Measurements from ENCODE around the gene FBXW12. TPM values are rescaled to one million over a fixed set of nuclear protein-coding genes. Genes with fewer than 3 reads are reported as not detected.
"Not testable (repeated sequence)": the region's sequence is repeated elsewhere in the genome, so short reads cannot be mapped to it uniquely, and the experiment has no call there.

The FBXW12 gene
- not detected in 2 replicates for total RNA-seq

- ATAC-seq (ENCODE audit: low read depth), result no peak
- Mint-ChIP-seq H3K4me1 (no peaks in the 10 kb centered on the region), H3K27me3 (no peaks in the 10 kb centered on the region), H3K36me3 (ENCODE audit: low read depth) (no peaks in the 10 kb centered on the region), H3K9me3 (no peaks in the 10 kb centered on the region), H3K27ac (no peak within 1 kb of the TSS), H3K4me3 (no peak within 1 kb of the TSS)
- no peak for DNase-seq
- intact Hi-C loops (cut with micrococcal nuclease), result no loop called here
- CTCF ChIA-PET, result no interaction called here
- POLR2A ChIA-PET, result no interaction called here
- no peak for TF ChIP-seq CTCF (IDR thresholded peaks at IDR 0.05)
Observed at GRCh38 chr3:48371651-48372376, at the start of gene FBXW12. Gene FBXW12, plus strand, starts transcription at chr3:48372219. Its CDS starts 549 bp downstream, at chr3:48372768.

- H3K9me3 Mint-ChIP-seq; H3K27ac Mint-ChIP-seq; DNase-seq; H3K4me3 Mint-ChIP-seq; CTCF ChIA-PET; intact Hi-C loops (cut with micrococcal nuclease); ATAC-seq (ENCODE audit: low read depth); H3K4me1 Mint-ChIP-seq; H3K36me3 Mint-ChIP-seq (ENCODE audit: low read depth): not testable (repeated sequence)
- POLR2A ChIA-PET, result interaction anchor here (0.6 kb wide), 1 partner anchor 31 kb away, joined by 3 read pairs; no protein-coding TSS in a partner anchor
- peaks cover 21% of the 10 kb centered on the region for H3K27me3 Mint-ChIP-seq
Observed at GRCh38 chr3:48331706-48332435, 40.1 kb upstream of the FBXW12 start.

- DNase-seq; CTCF ChIA-PET; POLR2A ChIA-PET; intact Hi-C loops (cut with micrococcal nuclease); H3K4me3 Mint-ChIP-seq; H3K4me1 Mint-ChIP-seq; H3K36me3 Mint-ChIP-seq (ENCODE audit: low read depth); H3K9me3 Mint-ChIP-seq; H3K27ac Mint-ChIP-seq; ATAC-seq (ENCODE audit: low read depth): not testable (repeated sequence)
- peaks cover 25% of the 10 kb centered on the region for H3K27me3 Mint-ChIP-seq
Observed at GRCh38 chr3:48333346-48334245, 38.4 kb upstream of the FBXW12 start, which contains the start of gene SPINK8. Gene SPINK8, minus strand, starts transcription at chr3:48333661. Its CDS starts 5,320 bp downstream, at chr3:48328341.

GRCh38 chr3:48334605-48335004, 37.4 kb upstream of the FBXW12 start:
- CTCF ChIA-PET, result no interaction called here
- Mint-ChIP-seq H3K27ac (no peak overlapping the region), H3K27me3 (peaks cover 25% of the 10 kb centered on the region), H3K4me1 (no peaks in the 10 kb centered on the region), H3K4me3 (no peak overlapping the region), H3K9me3 (no peaks in the 10 kb centered on the region), H3K36me3 (ENCODE audit: low read depth) (no peaks in the 10 kb centered on the region)
- POLR2A ChIA-PET, result no interaction called here
- intact Hi-C loops (cut with micrococcal nuclease), result no loop called here
- ATAC-seq (ENCODE audit: low read depth) (no peak), DNase-seq (no peak)
- TF ChIP-seq CTCF (IDR thresholded peaks at IDR 0.05), result no peak

GRCh38 chr3:48335286-48335685, 36.7 kb upstream of the FBXW12 start:
- intact Hi-C loops (cut with micrococcal nuclease); POLR2A ChIA-PET: not testable (repeated sequence)
- CTCF ChIA-PET, result interaction anchor here (0.7 kb wide), 1 partner anchor 62 kb away, joined by 3 read pairs; no protein-coding TSS in a partner anchor

GRCh38 chr3:48337536-48337935, 34.5 kb upstream of the FBXW12 start:
- H3K9me3 Mint-ChIP-seq; H3K4me3 Mint-ChIP-seq; POLR2A ChIA-PET; DNase-seq; intact Hi-C loops (cut with micrococcal nuclease); H3K27ac Mint-ChIP-seq; H3K36me3 Mint-ChIP-seq (ENCODE audit: low read depth); ATAC-seq (ENCODE audit: low read depth); CTCF ChIA-PET; H3K4me1 Mint-ChIP-seq: not testable (repeated sequence)
- H3K27me3 Mint-ChIP-seq, result peaks cover 20% of the 10 kb centered on the region

More at GRCh38 chr3:48335286-48335685, 36.7 kb upstream of the FBXW12 start:
- DNase-seq; ATAC-seq (ENCODE audit: low read depth); H3K4me3 Mint-ChIP-seq; H3K36me3 Mint-ChIP-seq (ENCODE audit: low read depth); H3K9me3 Mint-ChIP-seq; H3K27ac Mint-ChIP-seq; H3K4me1 Mint-ChIP-seq: not testable (repeated sequence)
- peaks cover 25% of the 10 kb centered on the region for H3K27me3 Mint-ChIP-seq

Data from activated B cell treated with CpG ODN at 0.5 μM for 24 hours (primary cell).